Activated T-helper 2 cell treated with anti-CD3 and anti-CD28 coated beads, Interferon-gamma antibody, Interleukin-2, Interleukin-4, amounts not matched to agents 10 μg/mL and 5 μg/mL and 100 μg/mL, durations not matched to agents 14 hours and 24 hours and 36 hours (primary cell): ENCODE results near the gene ROPN1. TPM values are rescaled to one million over a fixed set of nuclear protein-coding genes. Genes with fewer than 3 reads are reported as not detected.
"Not testable (repeated sequence)": the region's sequence is repeated elsewhere in the genome, so short reads cannot be mapped to it uniquely, and the experiment has no call there.

Experiments
- DNase-seq: peaks from one replicate; pipeline ENCODE4 v3.0.0; 2021; ENCODE audit warnings: low spot score
- H3K27ac Mint-ChIP-seq: one replicate; pipeline ENCODE4 v1.8.0; 2021; ENCODE audit warnings: mixed read lengths
- H3K27me3 Mint-ChIP-seq: one replicate; pipeline ENCODE4 v1.8.0; 2021; ENCODE audit warnings: low read depth, mixed read lengths
- H3K36me3 Mint-ChIP-seq: one replicate; pipeline ENCODE4 v1.8.0; 2021; ENCODE audit warnings: low read depth, mixed read lengths
- H3K4me1 Mint-ChIP-seq: one replicate; pipeline ENCODE4 v1.8.0; 2021; ENCODE audit warnings: low read depth, mixed read lengths
- H3K4me3 Mint-ChIP-seq: one replicate; pipeline ENCODE4 v1.8.0; 2021; ENCODE audit warnings: low read depth, mild to moderate bottlenecking, moderate library complexity, mixed read lengths
- H3K9me3 Mint-ChIP-seq: one replicate; pipeline ENCODE4 v1.8.0; 2021; ENCODE audit warnings: mixed read lengths
- intact Hi-C: fragments of 100-400 bp; cut with micrococcal nuclease; formaldehyde crosslinking; loops from one replicate; pipeline ENCODE4 v1.15.1; 2023
- total RNA-seq: library from RNA; stranded (reverse); gene quantifications from 2 replicates; pipeline ENCODE4 v1.2.3, GENCODE V29; 2022

The ROPN1 gene
- total RNA-seq, 1 donor from 2014 or later = not detected

GRCh38 chr3:124019291-124019690 lies 27.4 kb upstream of the ROPN1 start:
- H3K27me3 Mint-ChIP-seq = peaks cover 27% of the 10 kb centered on the region
- no peak overlapping the region for H3K4me3 Mint-ChIP-seq
- no peak overlapping the region for H3K27ac Mint-ChIP-seq
- no peak for DNase-seq
- H3K36me3 Mint-ChIP-seq = no peaks in the 10 kb centered on the region
- no peaks in the 10 kb centered on the region for H3K4me1 Mint-ChIP-seq
- no peaks in the 10 kb centered on the region for H3K9me3 Mint-ChIP-seq
- intact Hi-C loops = loop anchor here (5.0 kb wide), 1 partner anchor 58 kb away; no protein-coding TSS in a partner anchor

DNA sequence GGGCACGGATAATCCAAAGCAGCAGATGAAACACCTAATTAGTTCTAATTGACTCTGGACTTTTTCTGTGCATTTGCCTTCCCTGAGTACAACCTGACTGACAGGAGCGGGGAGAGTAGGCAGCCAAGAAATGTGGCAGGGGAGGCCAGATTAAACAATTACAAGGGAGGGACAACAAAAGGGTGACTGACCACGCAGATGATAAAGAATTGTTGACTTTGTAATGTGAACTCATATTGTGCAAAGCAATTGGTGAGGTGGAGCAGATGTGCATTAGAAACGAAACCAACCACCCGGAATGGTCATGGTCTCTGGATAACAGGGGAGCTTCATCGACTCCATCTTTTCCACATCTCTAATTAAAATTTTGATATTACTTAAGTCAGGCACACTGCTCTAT lies 25.6 kb upstream of the ROPN1 start:
- intact Hi-C loops = loop anchor here (5.0 kb wide), 1 partner anchor 60 kb away; no protein-coding TSS in a partner anchor
- not testable (repeated sequence) for DNase-seq, H3K4me3 Mint-ChIP-seq, H3K9me3 Mint-ChIP-seq, H3K36me3 Mint-ChIP-seq, H3K27ac Mint-ChIP-seq, H3K4me1 Mint-ChIP-seq
- H3K27me3 Mint-ChIP-seq = peaks cover 25% of the 10 kb centered on the region

- peaks cover 30% of the 10 kb centered on the region for H3K27me3 Mint-ChIP-seq
- H3K36me3 Mint-ChIP-seq, DNase-seq, H3K9me3 Mint-ChIP-seq, H3K27ac Mint-ChIP-seq, H3K4me3 Mint-ChIP-seq, H3K4me1 Mint-ChIP-seq: not testable (repeated sequence)
- intact Hi-C loops = loop anchor here (5.0 kb wide), 1 partner anchor 61 kb away; no protein-coding TSS in a partner anchor
These were observed 24.6 kb upstream of the ROPN1 start for GRCh38 chr3:124016483-124016882.

DNA sequence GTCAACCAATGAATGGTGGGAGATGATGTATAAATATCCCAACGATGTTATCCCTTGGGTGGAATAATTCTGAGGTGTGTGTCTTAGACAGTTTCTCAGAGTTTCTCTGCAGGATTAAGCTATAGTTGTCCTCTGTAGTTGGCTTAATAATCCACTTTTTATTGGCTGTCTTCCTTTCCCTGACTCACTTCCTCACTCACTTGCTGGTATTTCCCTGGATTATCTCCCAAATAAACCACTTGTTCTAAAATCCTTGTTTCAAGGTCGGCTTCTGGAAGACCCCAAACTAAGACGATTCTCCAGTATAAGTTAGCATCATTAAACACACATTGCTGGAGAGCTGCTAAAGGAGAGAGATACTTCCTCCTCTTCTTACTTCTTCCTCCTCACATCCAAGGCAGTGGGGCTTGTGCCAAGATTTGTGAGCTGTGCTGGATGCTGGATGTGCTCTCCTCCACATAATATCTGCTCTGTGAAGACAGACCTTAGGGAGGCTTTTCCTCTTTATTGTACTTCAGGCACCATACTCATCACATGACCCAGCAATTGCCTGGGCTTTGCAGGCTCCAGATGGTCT lies 22.5 kb upstream of the ROPN1 start:
- Mint-ChIP-seq H3K4me1 (no peaks in the 10 kb centered on the region), H3K27ac (no peak overlapping the region), H3K36me3 (no peaks in the 10 kb centered on the region), H3K9me3 (no peaks in the 10 kb centered on the region), H3K4me3 (no peak overlapping the region), H3K27me3 (peaks cover 27% of the 10 kb centered on the region)
- intact Hi-C loops = no loop called here
- DNase-seq = no peak

- H3K27ac Mint-ChIP-seq, H3K4me1 Mint-ChIP-seq, intact Hi-C loops, H3K4me3 Mint-ChIP-seq, H3K36me3 Mint-ChIP-seq, H3K9me3 Mint-ChIP-seq, DNase-seq: not testable (repeated sequence)
- H3K27me3 Mint-ChIP-seq = peaks cover 29% of the 10 kb centered on the region
These were observed 16.4 kb upstream of the ROPN1 start for GRCh38 chr3:124008321-124008720.

GRCh38 chr3:124007186-124007585 lies 15.3 kb upstream of the ROPN1 start:
- Mint-ChIP-seq H3K9me3 (no peaks in the 10 kb centered on the region), H3K36me3 (no peaks in the 10 kb centered on the region), H3K4me3 (no peak overlapping the region), H3K27ac (no peak overlapping the region), H3K27me3 (peaks cover 32% of the 10 kb centered on the region), H3K4me1 (no peaks in the 10 kb centered on the region)
- intact Hi-C loops = no loop called here
- DNase-seq = no peak

GRCh38 chr3:124002405-124003079 lies 10.6 kb upstream of the ROPN1 start:
- H3K27me3 Mint-ChIP-seq = peaks cover 30% of the 10 kb centered on the region

GRCh38 chr3:124001366-124001765 lies 9.4 kb upstream of the ROPN1 start:
- intact Hi-C loops, H3K4me3 Mint-ChIP-seq, DNase-seq, H3K27ac Mint-ChIP-seq, H3K36me3 Mint-ChIP-seq, H3K9me3 Mint-ChIP-seq, H3K4me1 Mint-ChIP-seq: not testable (repeated sequence)
- peaks cover 24% of the 10 kb centered on the region for H3K27me3 Mint-ChIP-seq

More at GRCh38 chr3:124002405-124003079, 10.6 kb upstream of the ROPN1 start:
- DNase-seq, H3K27ac Mint-ChIP-seq, H3K9me3 Mint-ChIP-seq, H3K4me1 Mint-ChIP-seq, intact Hi-C loops, H3K4me3 Mint-ChIP-seq, H3K36me3 Mint-ChIP-seq: not testable (repeated sequence)

DNA sequence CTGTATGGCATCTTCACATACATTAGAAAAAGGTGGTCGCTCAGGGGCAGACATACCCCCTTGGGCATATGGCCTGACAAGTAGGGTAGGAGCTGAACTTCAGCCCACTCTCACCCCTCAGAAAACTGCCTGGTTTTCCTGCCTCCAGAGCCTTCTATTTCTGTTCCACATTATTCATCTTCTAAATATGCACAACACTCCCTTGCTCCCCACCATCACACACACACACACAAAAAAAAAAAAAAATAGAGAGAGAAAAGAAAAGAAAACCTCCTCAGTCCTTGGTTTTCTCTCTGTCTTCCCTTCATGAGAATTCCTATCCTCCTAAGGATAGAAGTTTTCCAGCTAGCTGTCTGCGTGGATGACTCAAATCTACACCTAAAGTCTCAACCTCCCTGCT lies 5.6 kb upstream of the ROPN1 start:
- H3K4me1 Mint-ChIP-seq = no peaks in the 10 kb centered on the region
- intact Hi-C loops = no loop called here
- H3K27me3 Mint-ChIP-seq = peaks cover 19% of the 10 kb centered on the region
- H3K9me3 Mint-ChIP-seq = no peaks in the 10 kb centered on the region
- no peak overlapping the region for H3K27ac Mint-ChIP-seq
- no peak overlapping the region for H3K4me3 Mint-ChIP-seq
- no peak for DNase-seq
- no peaks in the 10 kb centered on the region for H3K36me3 Mint-ChIP-seq

DNA sequence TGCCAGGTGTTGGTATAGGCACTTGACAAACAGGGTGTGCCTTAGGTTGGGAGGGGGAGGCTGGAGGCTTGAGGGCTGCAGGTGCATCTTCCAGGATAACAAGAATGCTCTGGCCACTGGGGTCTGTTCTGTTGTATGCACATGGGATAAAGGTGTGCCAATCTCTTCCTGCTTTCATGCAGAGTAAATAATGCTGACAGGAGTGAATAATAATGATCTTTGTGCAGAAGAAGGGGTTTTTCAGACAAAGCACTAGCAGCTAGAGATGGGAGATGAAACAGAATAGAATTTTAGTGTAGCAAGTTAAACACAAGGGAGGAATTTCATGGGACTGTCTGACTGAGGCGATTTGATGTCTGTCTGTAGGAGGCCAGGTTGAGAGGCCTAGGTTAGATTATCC lies 1.9 kb upstream of the ROPN1 start:
- H3K27me3 Mint-ChIP-seq = peaks cover 30% of the 10 kb centered on the region
- no peaks in the 10 kb centered on the region for H3K4me1 Mint-ChIP-seq
- no peak overlapping the region for H3K27ac Mint-ChIP-seq
- H3K9me3 Mint-ChIP-seq = no peaks in the 10 kb centered on the region
- no peaks in the 10 kb centered on the region for H3K36me3 Mint-ChIP-seq
- intact Hi-C loops = no loop called here
- no peak overlapping the region for H3K4me3 Mint-ChIP-seq
- no peak for DNase-seq

DNA sequence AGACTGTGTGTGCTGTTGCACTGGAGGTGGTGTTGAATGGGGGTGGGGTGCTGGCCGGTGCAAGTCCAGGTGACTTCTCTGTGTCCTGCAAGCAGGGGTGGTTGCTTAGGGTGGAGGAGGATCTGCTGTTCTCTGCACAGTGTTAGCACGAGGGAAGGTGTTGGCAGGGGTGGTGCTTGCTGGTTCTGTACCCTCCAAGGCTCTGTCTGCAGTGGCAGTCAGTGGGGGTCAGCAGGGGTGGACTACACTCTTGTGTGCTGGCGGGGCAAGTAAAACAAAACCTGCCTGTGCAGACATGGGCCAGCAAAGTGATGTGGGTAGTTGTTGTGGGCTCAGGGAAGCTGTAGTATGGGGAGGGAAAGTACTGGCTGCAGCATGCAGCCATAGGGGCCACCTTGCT lies 5.5 kb downstream of the ROPN1 start:
- Mint-ChIP-seq H3K36me3 (no peaks in the 10 kb centered on the region), H3K27me3 (peaks cover 55% of the 10 kb centered on the region), H3K4me3 (no peak overlapping the region), H3K4me1 (no peaks in the 10 kb centered on the region), H3K27ac (no peak overlapping the region), H3K9me3 (no peaks in the 10 kb centered on the region)
- intact Hi-C loops = no loop called here
- no peak for DNase-seq

GRCh38 chr3:123984957-123985356 lies 7.0 kb downstream of the ROPN1 start:
- intact Hi-C loops = no loop called here
- Mint-ChIP-seq H3K4me1 (no peaks in the 10 kb centered on the region), H3K4me3 (no peak overlapping the region), H3K27me3 (peaks cover 58% of the 10 kb centered on the region), H3K9me3 (no peaks in the 10 kb centered on the region), H3K36me3 (no peaks in the 10 kb centered on the region), H3K27ac (no peak overlapping the region)
- no peak for DNase-seq

DNA sequence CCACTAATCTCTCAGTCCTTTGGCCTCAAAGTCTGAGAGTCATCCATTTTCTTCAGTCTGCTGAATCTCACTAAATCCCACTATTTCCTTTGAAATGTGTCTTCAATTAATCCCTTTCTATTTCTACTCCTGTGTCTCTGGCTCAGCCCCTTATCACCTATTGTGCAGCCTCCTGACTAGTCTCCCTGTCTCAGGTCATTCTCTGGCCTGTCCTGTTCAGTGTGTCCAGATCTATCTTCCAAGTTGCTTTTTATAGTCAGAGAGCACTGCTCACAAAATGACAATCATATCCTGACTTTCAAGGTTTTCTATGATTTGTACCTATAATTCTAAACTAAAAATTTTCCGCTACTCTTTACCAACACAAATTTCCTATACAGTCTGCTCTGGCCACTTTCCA lies 7.6 kb downstream of the ROPN1 start:
- Mint-ChIP-seq H3K27ac (no peak overlapping the region), H3K4me3 (no peak overlapping the region), H3K27me3 (peaks cover 55% of the 10 kb centered on the region), H3K9me3 (no peaks in the 10 kb centered on the region), H3K4me1 (no peaks in the 10 kb centered on the region), H3K36me3 (no peaks in the 10 kb centered on the region)
- no peak for DNase-seq
- intact Hi-C loops = no loop called here
